ENCODE measurements around the gene TBC1D13.
"Not testable (repeated sequence)": the region's sequence is repeated elsewhere in the genome, so short reads cannot be mapped to it uniquely, and the experiment has no call there.

TBC1D13 gene

GRCh38 chr9:128821584-128822406 lies 34.7 kb downstream of the TBC1D13 start:
- DNase-seq = no peak

- DNase-seq = no peak
Measured at GRCh38 chr9:128822407-128823042, 35.5 kb downstream of the TBC1D13 start.

- DNase-seq = no peak
Measured at GRCh38 chr9:128823362-128823902, 36.4 kb downstream of the TBC1D13 start.

GRCh38 chr9:128823903-128824406 lies 36.9 kb downstream of the TBC1D13 start:
- no peak for DNase-seq

GRCh38 chr9:128824911-128825310 lies 37.9 kb downstream of the TBC1D13 start:
- DNase-seq = no peak

GRCh38 chr9:128825923-128826700 lies 39.1 kb downstream of the TBC1D13 start:
- DNase-seq = no peak

- DNase-seq = no peak
Measured at GRCh38 chr9:128828267-128828666, 41.2 kb downstream of the TBC1D13 start.

GRCh38 chr9:128828719-128829452 lies 41.8 kb downstream of the TBC1D13 start:
- DNase-seq = no peak

- peak; percentile 86 to 93 (median 90) for DNase-seq
Measured at GRCh38 chr9:128829477-128830251, 42.6 kb downstream of the TBC1D13 start, which contains the start of gene SPOUT1. SPOUT1 (minus strand) TSS chr9:128829794; CDS start chr9:128829780, 14 bp downstream.

- DNase-seq = no peak
Measured at GRCh38 chr9:128833696-128834095, 46.6 kb downstream of the TBC1D13 start.

- DNase-seq = no peak
Measured at GRCh38 chr9:128835246-128836210, 48.5 kb downstream of the TBC1D13 start.

- DNase-seq = no peak
Measured at GRCh38 chr9:128836509-128837145, 49.6 kb downstream of the TBC1D13 start.

- no peak for DNase-seq
Measured at GRCh38 chr9:128838338-128838737, 51.3 kb downstream of the TBC1D13 start.

GRCh38 chr9:128840524-128840923 lies 53.5 kb downstream of the TBC1D13 start:
- DNase-seq = no peak

- DNase-seq = no peak
Measured at GRCh38 chr9:128841694-128842492, 54.8 kb downstream of the TBC1D13 start.

- not testable (repeated sequence) for DNase-seq
Measured at GRCh38 chr9:128843171-128843570, 56.1 kb downstream of the TBC1D13 start.

GRCh38 chr9:128845186-128845931 lies 58.3 kb downstream of the TBC1D13 start:
- DNase-seq = no peak

GRCh38 chr9:128846680-128847030 lies 59.6 kb downstream of the TBC1D13 start:
- DNase-seq = no peak
